ENCODE measurements around the gene ACOX2. TPM values are rescaled to one million over a fixed set of nuclear protein-coding genes. Genes with fewer than 3 reads are reported as not detected.
A peak's percentile ranks its signal among the peaks of the same experiment; 100 is the strongest.

Gene ACOX2
- total and polyA plus RNA-seq, 2 of the 13 experiments (the other 11 are each of a cell fraction or from before 2014, with no cell fraction given) = 42.6 to 98.5 TPM

GRCh38 chr3:58470363-58471024 is 66.5 kb downstream of the ACOX2 start (continued):
- TF ChIP-seq TAF15 (IDR thresholded peaks at IDR 0.05; ENCODE audit: low read depth, low read length, poor library complexity, severe bottlenecking) (no peak), MEIS1 (CRISPR knock-in tag; IDR thresholded peaks at IDR 0.05; ENCODE audit: borderline replicate concordance) (0 out of 2 replicates have a peak, but pooled peaks have one; percentile 10), ZNF124 (CRISPR knock-in tag; IDR thresholded peaks at IDR 0.05) (no peak), ZNF687 (CRISPR knock-in tag; IDR thresholded peaks at IDR 0.05) (peak; percentile 32), ZNF543 (CRISPR knock-in tag; IDR thresholded peaks at IDR 0.05) (no peak), ZBTB7B (CRISPR knock-in tag; IDR thresholded peaks at IDR 0.05) (0 out of 2 replicates have a peak, but pooled peaks have one; percentile 19), SP1 (IDR thresholded peaks at IDR 0.05) (no peak), SP1 (CRISPR knock-in tag; IDR thresholded peaks at IDR 0.05) (0 out of 2 replicates have a peak, but pooled peaks have one; percentile 5), HNF4A (CRISPR knock-in tag; IDR thresholded peaks at IDR 0.05) (peak; percentile 47), CEBPG (CRISPR knock-in tag; IDR thresholded peaks at IDR 0.05) (peak; percentile 11; the same call in 1 of the 2 replicates), HDAC1 (CRISPR knock-in tag; IDR thresholded peaks at IDR 0.05) (0 out of 2 replicates have a peak, but pooled peaks have one; percentile 24), TSC22D2 (CRISPR knock-in tag; IDR thresholded peaks at IDR 0.05; ENCODE audit: borderline replicate concordance) (peak; percentile 7; the same call in 1 of the 2 replicates), SOX13 (IDR thresholded peaks at IDR 0.05) (no peak; the same call in 1 of the 2 replicates), SOX13 (CRISPR knock-in tag; conservative IDR thresholded peaks at IDR 0.05 in 1 of 2, IDR thresholded peaks at IDR 0.05 in 1 of 2) (peak in 1 of 2 experiments; percentile 60; a peak in 1 of 4 replicates), EP300 (IDR thresholded peaks at IDR 0.05; ENCODE audit: low read depth in 2 of 2, low read length in 2 of 2) (no peak), EP300 (CRISPR knock-in tag; IDR thresholded peaks at IDR 0.05; ENCODE audit: borderline replicate concordance) (no peak), ZSCAN5A (CRISPR knock-in tag; IDR thresholded peaks at IDR 0.05; ENCODE audit: borderline replicate concordance) (no peak), ZNF576 (CRISPR knock-in tag; IDR thresholded peaks at IDR 0.05) (0 out of 2 replicates have a peak, but pooled peaks have one; percentile 20), MTF2 (CRISPR knock-in tag; IDR thresholded peaks at IDR 0.05; ENCODE audit: borderline replicate concordance) (no peak), ZKSCAN1 (IDR thresholded peaks at IDR 0.05; ENCODE audit: low read length) (no peak)
- TF ChIP-seq, protein P1, sequence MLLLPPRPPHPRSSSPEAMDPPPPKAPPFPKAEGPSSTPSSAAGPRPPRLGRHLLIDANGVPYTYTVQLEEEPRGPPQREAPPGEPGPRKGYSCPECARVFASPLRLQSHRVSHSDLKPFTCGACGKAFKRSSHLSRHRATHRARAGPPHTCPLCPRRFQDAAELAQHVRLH (CRISPR knock-in tag; IDR thresholded peaks at IDR 0.05; ENCODE audit: borderline replicate concordance, low read depth) = 0 out of 2 replicates have a peak, but pooled peaks have one; percentile 18
- TF ChIP-seq, protein P2, sequence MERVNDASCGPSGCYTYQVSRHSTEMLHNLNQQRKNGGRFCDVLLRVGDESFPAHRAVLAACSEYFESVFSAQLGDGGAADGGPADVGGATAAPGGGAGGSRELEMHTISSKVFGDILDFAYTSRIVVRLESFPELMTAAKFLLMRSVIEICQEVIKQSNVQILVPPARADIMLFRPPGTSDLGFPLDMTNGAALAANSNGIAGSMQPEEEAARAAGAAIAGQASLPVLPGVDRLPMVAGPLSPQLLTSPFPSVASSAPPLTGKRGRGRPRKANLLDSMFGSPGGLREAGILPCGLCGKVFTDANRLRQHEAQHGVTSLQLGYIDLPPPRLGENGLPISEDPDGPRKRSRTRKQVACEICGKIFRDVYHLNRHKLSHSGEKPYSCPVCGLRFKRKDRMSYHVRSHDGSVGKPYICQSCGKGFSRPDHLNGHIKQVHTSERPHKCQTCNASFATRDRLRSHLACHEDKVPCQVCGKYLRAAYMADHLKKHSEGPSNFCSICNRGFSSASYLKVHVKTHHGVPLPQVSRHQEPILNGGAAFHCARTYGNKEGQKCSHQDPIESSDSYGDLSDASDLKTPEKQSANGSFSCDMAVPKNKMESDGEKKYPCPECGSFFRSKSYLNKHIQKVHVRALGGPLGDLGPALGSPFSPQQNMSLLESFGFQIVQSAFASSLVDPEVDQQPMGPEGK (CRISPR knock-in tag; IDR thresholded peaks at IDR 0.05) = peak; percentile 41; the same call in 1 of the 2 replicates
